Right lobe of liver (tissue), 6 donors: ENCODE results near the gene HARS2. TPM values are rescaled to one million over a fixed set of nuclear protein-coding genes. Genes with fewer than 3 reads are reported as not detected.
"Not testable (repeated sequence)": the region's sequence is repeated elsewhere in the genome, so short reads cannot be mapped to it uniquely, and the experiment has no call there.

Experiments
- ATAC-seq, 4 donors: fragments of 200-7000 bp; cut with Tn5 transposase; one replicate each; pipeline ENCODE4 v1.9.1; 2020; ENCODE audit warnings: mild to moderate bottlenecking in 4 of 4, moderate library complexity in 4 of 4
- DNase-seq, 3 donors: peaks; one replicate each; pipeline ENCODE4 v3.0.0-alpha.2; 2020
- H3K27ac ChIP-seq, 3 donors: fragments of 200-600 bp; one replicate each; pipeline ENCODE4 v1.8.0; 2022
- H3K27me3 ChIP-seq, 2 donors: fragments of 200-600 bp; one replicate each; pipeline ENCODE4 v1.8.0; 2022
- H3K36me3 ChIP-seq, 4 donors: fragments of 200-600 bp; sonication (generic) in 1 of 4; one replicate each; pipeline versions ENCODE4 v1.5.1 to v1.8.0; 2017 to 2022; ENCODE audit warnings: control low read depth in 1 of 4
- H3K4me1 ChIP-seq, 4 donors: fragments of 200-600 bp; sonication (generic) in 1 of 4; one replicate each; pipeline versions ENCODE4 v1.5.1 to v1.8.0; 2017 to 2022; ENCODE audit warnings: control low read depth in 1 of 4
- H3K4me3 ChIP-seq, 3 donors: fragments of 200-600 bp; one replicate each; pipeline ENCODE4 v1.8.0; 2022
- H3K9me3 ChIP-seq, 4 donors: fragments of 200-600 bp; sonication (generic) in 1 of 4; one replicate each; pipeline versions ENCODE4 v1.5.1 to v1.8.0; 2017 to 2022; ENCODE audit warnings: control low read depth in 1 of 4
- CTCF ChIP-seq, 4 donors: fragments of 200-600 bp in 3 of 4; fragments of 450-650 bp in 1 of 4; IDR thresholded peaks; one replicate each; pipeline versions ENCODE4 v1.5.1 to v1.8.0; 2016 to 2022; ENCODE audit warnings: antibody characterized with exemption in 4 of 4, mild to moderate bottlenecking in 2 of 4
- POLR2A ChIP-seq: fragments of 450-650 bp; IDR thresholded peaks from one replicate; pipeline ENCODE4 v1.6.1; 2017; ENCODE audit warnings: antibody characterized with exemption, mild to moderate bottlenecking
- WGBS: methylation state at CpG from one replicate; pipeline ENCODE4 v1.1.6; 2018; ENCODE audit warnings: low coverage, low lambda C conversion rate; ENCODE audit not compliant: insufficient coverage; ENCODE audit errors: missing lambda C conversion rate; 5-methylcytosine and 5-hydroxymethylcytosine counted together
- intact Hi-C, 2 donors: fragments of 100-400 bp; cut with DNase I; formaldehyde crosslinking; loops; one replicate each; pipeline versions ENCODE4 v1.11.2 to v1.14.1; 2022
- total RNA-seq, 6 experiments: library from RNA; depleted of rRNA in 2 of 6; stranded (reverse); fragments of >200 nt in 2 of 6; fragmentation: NEBNext Ultra II Directional in 3 of 6; extraction: Animal tissue kit (Norgen Biotek cat#: 25700) in 3 of 6; gene quantifications; one replicate each; pipeline versions ENCODE4 v1.1.0 to v1.2.4, GENCODE V29; 2016 to 2023
- donor health status: DM: no; HTN: yes; CAD: no.
- donor health status: DM: no; HTN: no; CAD: no.
- donor health status: DM: no; HTN: no; CAD: no.
- donor health status: DM: no; HTN: yes; CAD: no.
- donor health status: DM: no; HTN: yes; CAD: no.

Gene HARS2
- total RNA-seq, 6 experiments from 2014 or later: 8.5 to 13.9 (median 11.5) TPM

- Histone ChIP-seq H3K36me3 (peaks cover 5 to 91% (median 43%) of the 10 kb centered on the region in 4 donors), H3K4me3 (no peak overlapping the region), H3K27me3 (no peaks in the 10 kb centered on the region), H3K27ac (no peak overlapping the region), H3K9me3 (no peaks in the 10 kb centered on the region), H3K4me1 (peaks cover 0 to 2% (median 0%) of the 10 kb centered on the region in 4 donors)
- no peak for TF ChIP-seq POLR2A
- no peak for TF ChIP-seq CTCF (IDR thresholded peaks at IDR 0.05)
- 95% methylated on average over 17 of the region's 17 CpGs for WGBS
- DNase-seq: no peak
- ATAC-seq: no peak
- intact Hi-C loops: no loop called here
Measured at GRCh38 chr5:140658870-140659269, 32.4 kb upstream of the HARS2 start.

GRCh38 chr5:140660371-140660770 lies 30.9 kb upstream of the HARS2 start:
- H3K9me3 ChIP-seq, DNase-seq, intact Hi-C loops, H3K27ac ChIP-seq, H3K27me3 ChIP-seq, H3K4me1 ChIP-seq, H3K4me3 ChIP-seq, ATAC-seq: not testable (repeated sequence)
- peaks cover 5 to 76% (median 33%) of the 10 kb centered on the region in 4 donors for H3K36me3 ChIP-seq
- 89% methylated on average over 6 of the region's 6 CpGs for WGBS

- peaks cover 0 to 52% (median 20%) of the 10 kb centered on the region in 4 donors for H3K36me3 ChIP-seq
- 6% methylated on average over 18 of the region's 18 CpGs for WGBS
- peak in 1 of 3 donors; percentile 27 for DNase-seq
- peak; percentile 1 to 35 (median 12) for ATAC-seq
- no peaks in the 10 kb centered on the region for H3K27me3 ChIP-seq
- H3K4me1 ChIP-seq: peaks cover 0 to 19% (median 4%) of the 10 kb centered on the region in 4 donors
- peak overlapping the region; percentile 54 to 88 (median 73) for H3K27ac ChIP-seq
- H3K4me3 ChIP-seq: peak overlapping the region; percentile 56 to 84 (median 83)
- H3K9me3 ChIP-seq: no peaks in the 10 kb centered on the region
- intact Hi-C loops: no loop called here
- no peak for TF ChIP-seq POLR2A
- no peak for TF ChIP-seq CTCF (IDR thresholded peaks at IDR 0.05)
Measured at GRCh38 chr5:140664030-140664358, 27.3 kb upstream of the HARS2 start.

GRCh38 chr5:140664359-140665119 lies 26.7 kb upstream of the HARS2 start, which contains the start of gene WDR55:
Gene WDR55 (plus strand): TSS chr5:140664904. CDS start chr5:140664913, 9 bp downstream.
- H3K27me3 ChIP-seq: no peaks in the 10 kb centered on the region
- H3K9me3 ChIP-seq: no peaks in the 10 kb centered on the region
- no peak for TF ChIP-seq CTCF (IDR thresholded peaks at IDR 0.05)
- peak; percentile 85 for TF ChIP-seq POLR2A
- H3K27ac ChIP-seq: peak within 1 kb of the TSS; percentile 54 to 88 (median 73)
- ATAC-seq (peak; percentile 98 to 99 (median 99)), DNase-seq (peak; percentile 98)
- H3K4me1 ChIP-seq: peaks cover 0 to 19% (median 4%) of the 10 kb centered on the region in 4 donors
- peak within 1 kb of the TSS; percentile 56 to 84 (median 83) for H3K4me3 ChIP-seq
- WGBS: 1% methylated on average over 13 of the region's 54 CpGs
- intact Hi-C loops: no loop called here
- H3K36me3 ChIP-seq: peaks cover 0 to 52% (median 19%) of the 10 kb centered on the region in 4 donors

GRCh38 chr5:140671035-140671434 lies 20.2 kb upstream of the HARS2 start:
- H3K4me3 ChIP-seq, H3K9me3 ChIP-seq, DNase-seq, H3K27me3 ChIP-seq, H3K27ac ChIP-seq, intact Hi-C loops, H3K4me1 ChIP-seq: not testable (repeated sequence)
- WGBS: 100% methylated on average over 1 of the region's 4 CpGs
- peaks cover 0 to 47% (median 12%) of the 10 kb centered on the region in 4 donors for H3K36me3 ChIP-seq
- peak in 1 of 4 donors; percentile 6 for ATAC-seq
